NCI-H510A treated with DMSO at 0.1 percent for 48 hours (cell line): ENCODE measurements around the gene LRRC59.
"Not testable (repeated sequence)": the region's sequence is repeated elsewhere in the genome, so short reads cannot be mapped to it uniquely, and the experiment has no call there.

Experiments used
- DNase-seq: peaks from one replicate; lab custom pipeline; 2025; lab: John Stamatoyannopoulos, UW

Gene LRRC59

GRCh38 chr17:50397111-50397918, at the start of gene LRRC59:
TSS of gene LRRC59 (minus strand) at chr17:50397523. CDS start at chr17:50397317, 206 bp downstream.
- peak; percentile 81 for DNase-seq

- no peak for DNase-seq
Measured at GRCh38 chr17:50445730-50446325, 48.5 kb upstream of the LRRC59 start.

- no peak for DNase-seq
Measured at GRCh38 chr17:50444841-50445715, 47.8 kb upstream of the LRRC59 start.

GRCh38 chr17:50443505-50443974, 46.2 kb upstream of the LRRC59 start:
- DNase-seq, result peak; percentile 19

GRCh38 chr17:50440838-50441829, 43.8 kb upstream of the LRRC59 start:
- no peak for DNase-seq

- peak; percentile 90 for DNase-seq
Measured at GRCh38 chr17:50440172-50440837, 43.0 kb upstream of the LRRC59 start.

GRCh38 chr17:50439008-50439407, 41.7 kb upstream of the LRRC59 start:
- peak; percentile 38 for DNase-seq

GRCh38 chr17:50437409-50437808, 40.1 kb upstream of the LRRC59 start:
- DNase-seq, result no peak

GRCh38 chr17:50432125-50432762, 34.9 kb upstream of the LRRC59 start:
- no peak for DNase-seq

- no peak for DNase-seq
Measured at GRCh38 chr17:50430821-50431618, 33.7 kb upstream of the LRRC59 start.

- DNase-seq, result no peak
Measured at GRCh38 chr17:50429793-50430192, 32.5 kb upstream of the LRRC59 start.

- DNase-seq, result no peak
Measured at GRCh38 chr17:50428831-50429424, 31.6 kb upstream of the LRRC59 start.

GRCh38 chr17:50428126-50428525, 30.8 kb upstream of the LRRC59 start:
- DNase-seq, result not testable (repeated sequence)

GRCh38 chr17:50426814-50427787, 29.8 kb upstream of the LRRC59 start:
- peak; percentile 55 for DNase-seq

GRCh38 chr17:50426472-50426782, 29.1 kb upstream of the LRRC59 start:
- DNase-seq, result no peak

- peak; percentile 62 for DNase-seq
Measured at GRCh38 chr17:50425682-50426471, 28.6 kb upstream of the LRRC59 start, which contains the start of gene ACSF2. TSS of gene ACSF2 (plus strand) at chr17:50426218. CDS start at chr17:50426262, 44 bp downstream.
